Colonic mucosa (tissue), 4 donors: ENCODE results near the gene GPX3. TPM values are rescaled to one million over a fixed set of nuclear protein-coding genes. Genes with fewer than 3 reads are reported as not detected.

ENCODE experiments used
- DNase-seq: peaks from one replicate; pipeline ENCODE4 v3.0.0-alpha.2; 2020
- H3K27ac ChIP-seq: fragments of 200-600 bp; one replicate; pipeline ENCODE4 v1.8.0; 2021
- H3K27me3 ChIP-seq: fragments of 200-600 bp; one replicate; pipeline ENCODE4 v1.8.0; 2021
- H3K36me3 ChIP-seq: fragments of 200-600 bp; one replicate; pipeline ENCODE4 v1.8.0; 2021
- H3K4me1 ChIP-seq: fragments of 200-600 bp; one replicate; pipeline ENCODE4 v1.8.0; 2021; ENCODE audit warnings: mild to moderate bottlenecking
- H3K4me3 ChIP-seq: fragments of 200-600 bp; one replicate; pipeline ENCODE4 v1.8.0; 2021
- H3K9ac ChIP-seq, 2 donors: one replicate each; pipeline ENCODE4 v1.7.0; 2013; ENCODE audit warnings: control low read depth in 2 of 2, low read depth in 2 of 2, low read length in 2 of 2
- H3K9me3 ChIP-seq: fragments of 200-600 bp; one replicate; pipeline ENCODE4 v1.8.0; 2021
- intact Hi-C: fragments of 100-400 bp; cut with DNase I; formaldehyde crosslinking; loops from one replicate; pipeline ENCODE4 v1.14.1; 2022
- total RNA-seq, 2 donors: library from RNA; stranded (reverse); fragmentation: NEBNext Ultra II Directional in 1 of 2; extraction: Animal tissue kit (Norgen Biotek cat#: 25700) in 1 of 2; gene quantifications; one replicate each; pipeline ENCODE4 v1.2.1, GENCODE V29; 2021
- TF ChIP-seq, protein P1 (sequence below): fragments of 200-600 bp; IDR thresholded peaks from one replicate; pipeline ENCODE4 v1.8.0; 2022; ENCODE audit warnings: antibody characterized with exemption, mild to moderate bottlenecking
- donor health status: healthy.
- donor health status: DM: no; HTN: no; CAD: no.
- donor health status: DM: no; HTN: no; CAD: no.

GPX3 gene
- total RNA-seq, 2 donors from 2014 or later = 30.2 to 60.5 TPM

DNA sequence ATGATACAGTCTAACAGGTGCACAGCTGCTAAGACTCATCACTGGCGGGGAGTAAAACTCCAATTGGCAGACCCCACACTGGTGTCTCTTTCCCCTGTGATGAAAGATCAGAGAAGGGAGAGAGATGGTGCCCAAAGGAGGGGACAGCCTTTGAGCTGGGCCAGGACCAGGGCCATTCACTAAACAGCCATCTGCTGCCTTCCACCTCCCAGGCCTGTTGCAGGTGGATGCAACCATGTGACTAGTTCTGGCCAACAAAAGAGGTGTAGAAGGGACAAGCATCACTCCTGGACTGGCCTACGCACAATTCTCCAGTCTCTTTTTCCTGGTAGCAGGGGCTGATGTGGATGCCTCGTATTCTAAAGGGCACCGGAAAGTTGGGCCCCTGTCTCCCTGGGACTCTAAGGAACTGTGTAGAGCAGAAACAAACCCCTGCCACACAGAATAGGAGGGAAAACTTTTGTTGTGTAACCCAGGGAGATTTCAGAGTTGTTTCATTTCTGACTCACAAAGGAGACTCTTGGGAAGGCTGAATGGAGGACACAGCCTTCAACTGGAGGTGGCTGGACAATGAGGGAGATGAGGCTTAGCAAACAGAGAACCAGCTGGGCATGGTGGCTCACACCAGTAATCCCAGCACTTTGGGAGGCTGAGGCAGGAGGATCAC lies 33.5 kb downstream of the GPX3 start:
- Histone ChIP-seq H3K36me3 (peaks cover 14% of the 10 kb centered on the region), H3K27ac (peak overlapping the region; percentile 47)

GRCh38 chr5:151054709-151055108 lies 34.3 kb downstream of the GPX3 start:
- peak overlapping the region; percentile 47 for H3K27ac ChIP-seq
- H3K4me1 ChIP-seq = peaks cover 7% of the 10 kb centered on the region
- peak; percentile 61 for DNase-seq
- no peak overlapping the region for H3K4me3 ChIP-seq
- intact Hi-C loops = loop anchor here (5.0 kb wide), 1 partner anchor 108 kb away; no protein-coding TSS in a partner anchor
- TF ChIP-seq, protein P1, sequence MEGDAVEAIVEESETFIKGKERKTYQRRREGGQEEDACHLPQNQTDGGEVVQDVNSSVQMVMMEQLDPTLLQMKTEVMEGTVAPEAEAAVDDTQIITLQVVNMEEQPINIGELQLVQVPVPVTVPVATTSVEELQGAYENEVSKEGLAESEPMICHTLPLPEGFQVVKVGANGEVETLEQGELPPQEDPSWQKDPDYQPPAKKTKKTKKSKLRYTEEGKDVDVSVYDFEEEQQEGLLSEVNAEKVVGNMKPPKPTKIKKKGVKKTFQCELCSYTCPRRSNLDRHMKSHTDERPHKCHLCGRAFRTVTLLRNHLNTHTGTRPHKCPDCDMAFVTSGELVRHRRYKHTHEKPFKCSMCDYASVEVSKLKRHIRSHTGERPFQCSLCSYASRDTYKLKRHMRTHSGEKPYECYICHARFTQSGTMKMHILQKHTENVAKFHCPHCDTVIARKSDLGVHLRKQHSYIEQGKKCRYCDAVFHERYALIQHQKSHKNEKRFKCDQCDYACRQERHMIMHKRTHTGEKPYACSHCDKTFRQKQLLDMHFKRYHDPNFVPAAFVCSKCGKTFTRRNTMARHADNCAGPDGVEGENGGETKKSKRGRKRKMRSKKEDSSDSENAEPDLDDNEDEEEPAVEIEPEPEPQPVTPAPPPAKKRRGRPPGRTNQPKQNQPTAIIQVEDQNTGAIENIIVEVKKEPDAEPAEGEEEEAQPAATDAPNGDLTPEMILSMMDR = no peak
- peak overlapping the region in 1 of 2 donors; percentile 36 for H3K9ac ChIP-seq
- peaks cover 14% of the 10 kb centered on the region for H3K36me3 ChIP-seq
- H3K9me3 ChIP-seq = no peaks in the 10 kb centered on the region
- H3K27me3 ChIP-seq = no peaks in the 10 kb centered on the region

More for the DNA sequence above, 33.5 kb downstream of the GPX3 start:
- intact Hi-C loops = loop anchor here (5.0 kb wide), 1 partner anchor 108 kb away; no protein-coding TSS in a partner anchor
- Histone ChIP-seq H3K4me1 (peaks cover 4% of the 10 kb centered on the region), H3K9ac (no peak overlapping the region), H3K4me3 (no peak overlapping the region), H3K27me3 (no peaks in the 10 kb centered on the region), H3K9me3 (no peaks in the 10 kb centered on the region)
- TF ChIP-seq, protein P1 = no peak
- no peak for DNase-seq

DNA sequence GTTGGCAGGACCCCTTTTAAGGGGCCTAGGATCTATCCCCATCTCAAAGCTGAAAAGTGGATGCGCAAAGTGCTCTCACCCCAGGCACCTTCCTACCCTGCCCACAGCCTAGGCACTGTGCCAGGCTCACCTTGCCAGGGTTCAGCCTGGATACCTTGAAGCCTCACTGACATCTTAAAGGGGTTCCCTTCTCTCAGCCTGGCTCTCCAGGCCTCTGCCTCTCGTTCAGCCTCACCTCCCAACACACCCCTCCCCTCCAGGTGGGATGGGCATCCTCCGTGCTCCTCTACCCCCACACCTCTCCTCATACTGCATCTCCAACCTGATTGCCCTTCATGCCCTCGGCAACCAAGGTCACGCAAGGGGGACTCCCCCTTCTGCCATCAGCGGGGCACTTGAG lies 34.9 kb downstream of the GPX3 start:
- peak overlapping the region; percentile 47 for H3K27ac ChIP-seq
- TF ChIP-seq, protein P1 = no peak
- DNase-seq = no peak
- intact Hi-C loops = no loop called here
- H3K9me3 ChIP-seq = no peaks in the 10 kb centered on the region
- H3K4me3 ChIP-seq = no peak overlapping the region
- H3K4me1 ChIP-seq = peaks cover 7% of the 10 kb centered on the region
- H3K9ac ChIP-seq = peak overlapping the region in 1 of 2 donors; percentile 48
- H3K36me3 ChIP-seq = peaks cover 14% of the 10 kb centered on the region
- H3K27me3 ChIP-seq = no peaks in the 10 kb centered on the region

- no peak for DNase-seq
- no peaks in the 10 kb centered on the region for H3K9me3 ChIP-seq
- H3K9ac ChIP-seq = no peak overlapping the region
- TF ChIP-seq, protein P1 = no peak
- intact Hi-C loops = no loop called here
- peaks cover 7% of the 10 kb centered on the region for H3K4me1 ChIP-seq
- no peaks in the 10 kb centered on the region for H3K27me3 ChIP-seq
- no peak overlapping the region for H3K27ac ChIP-seq
- peaks cover 22% of the 10 kb centered on the region for H3K36me3 ChIP-seq
- no peak overlapping the region for H3K4me3 ChIP-seq
Observed at GRCh38 chr5:151056379-151057325, 36.3 kb downstream of the GPX3 start.

DNA sequence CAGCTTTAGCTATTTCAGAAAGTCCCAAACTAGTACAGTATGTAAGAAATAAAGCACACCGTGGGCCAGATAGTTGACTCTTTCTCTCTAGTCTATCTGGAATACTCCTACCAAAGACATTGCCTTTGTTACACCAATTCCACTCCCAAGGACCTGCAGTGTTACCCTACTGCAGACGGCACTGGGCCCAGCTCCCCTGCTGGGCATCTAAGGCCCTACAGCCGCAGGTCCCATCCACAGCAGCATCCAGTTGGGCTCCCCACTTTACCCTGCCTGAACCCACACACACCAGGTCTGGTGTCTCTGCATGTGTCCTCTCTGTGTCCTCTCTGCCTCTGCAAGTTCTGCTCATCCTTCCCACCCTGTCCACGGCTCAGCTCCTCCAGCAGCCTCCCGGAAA lies 37.9 kb downstream of the GPX3 start:
- peaks cover 33% of the 10 kb centered on the region for H3K36me3 ChIP-seq
- intact Hi-C loops = no loop called here
- H3K27ac ChIP-seq = no peak overlapping the region
- DNase-seq = no peak
- TF ChIP-seq, protein P1 = no peak
- no peaks in the 10 kb centered on the region for H3K27me3 ChIP-seq
- H3K4me1 ChIP-seq = peaks cover 10% of the 10 kb centered on the region
- no peak overlapping the region for H3K4me3 ChIP-seq
- H3K9ac ChIP-seq = no peak overlapping the region
- H3K9me3 ChIP-seq = no peaks in the 10 kb centered on the region
